Measurements from ENCODE around the gene TMEM17. TPM values are rescaled to one million over a fixed set of nuclear protein-coding genes. Genes with fewer than 3 reads are reported as not detected.

Gene TMEM17
- total RNA-seq, 4 donors from 2014 or later, result 2.1 to 6.0 (median 4.8) TPM

- Histone ChIP-seq H3K36me3 (no peaks in the 10 kb centered on the region), H3K27me3 (no peaks in the 10 kb centered on the region), H3K9me3 (no peaks in the 10 kb centered on the region), H3K4me1 (peaks cover 16 to 33% of the 10 kb centered on the region in 2 donors), H3K27ac (no peak overlapping the region), H3K4me3 (replicated peaks in 1 of 3) (no peak overlapping the region)
- intact Hi-C loops (cut with DNase I), result no loop called here
- 81 to 83% methylated on average over 3 of the region's 3 CpGs for WGBS, 2 donors
- TF ChIP-seq CTCF (IDR thresholded peaks at IDR 0.05) (no peak), POLR2A (IDR thresholded peaks at IDR 0.05) (no peak)
- DNase-seq, result no peak
These were observed 26.1 kb downstream of the TMEM17 start for GRCh38 chr2:62479917-62480316.

GRCh38 chr2:62478093-62478580, 27.9 kb downstream of the TMEM17 start:
- H3K9me3 ChIP-seq, result no peaks in the 10 kb centered on the region
- H3K4me3 ChIP-seq (replicated peaks in 1 of 3), result no peak overlapping the region
- peak in 1 of 2 donors; percentile 26 for DNase-seq
- H3K27me3 ChIP-seq, result no peaks in the 10 kb centered on the region
- peak overlapping the region; percentile 60 to 69 (median 69) for H3K27ac ChIP-seq
- WGBS, 2 donors, result 55 to 63% methylated on average over 3 of the region's 3 CpGs
- no peaks in the 10 kb centered on the region for H3K36me3 ChIP-seq
- intact Hi-C loops (cut with DNase I), result no loop called here
- TF ChIP-seq CTCF (IDR thresholded peaks at IDR 0.05) (no peak), POLR2A (IDR thresholded peaks at IDR 0.05) (no peak)
- peaks cover 14 to 44% of the 10 kb centered on the region in 2 donors for H3K4me1 ChIP-seq

GRCh38 chr2:62477573-62477972, 28.4 kb downstream of the TMEM17 start:
- Histone ChIP-seq H3K4me3 (replicated peaks in 1 of 3) (no peak overlapping the region), H3K9me3 (no peaks in the 10 kb centered on the region), H3K36me3 (no peaks in the 10 kb centered on the region), H3K4me1 (peaks cover 19 to 47% of the 10 kb centered on the region in 2 donors), H3K27ac (peak overlapping the region; percentile 60 to 69 (median 69)), H3K27me3 (no peaks in the 10 kb centered on the region)
- intact Hi-C loops (cut with DNase I), result no loop called here
- 87 to 88% methylated on average over 4 of the region's 4 CpGs for WGBS, 2 donors
- TF ChIP-seq CTCF (IDR thresholded peaks at IDR 0.05) (no peak), POLR2A (IDR thresholded peaks at IDR 0.05) (no peak)
- no peak for DNase-seq

GRCh38 chr2:62475172-62476011, 30.6 kb downstream of the TMEM17 start:
- Histone ChIP-seq H3K36me3 (no peaks in the 10 kb centered on the region), H3K4me1 (peaks cover 38 to 68% of the 10 kb centered on the region in 2 donors), H3K27me3 (no peaks in the 10 kb centered on the region), H3K4me3 (replicated peaks in 1 of 3) (peak overlapping the region in 1 of 3 donors; percentile 17), H3K9me3 (no peaks in the 10 kb centered on the region), H3K27ac (peak overlapping the region; percentile 61 to 81 (median 69))
- 4 to 32% methylated on average over 19 to 21 of the region's 21 CpGs for WGBS, 2 donors
- intact Hi-C loops (cut with DNase I), result no loop called here
- DNase-seq, result peak; percentile 81
- peak in 1 of 2 donors; percentile 3 for TF ChIP-seq POLR2A (IDR thresholded peaks at IDR 0.05)
- no peak for TF ChIP-seq CTCF (IDR thresholded peaks at IDR 0.05)

GRCh38 chr2:62474176-62474575, 31.8 kb downstream of the TMEM17 start:
- Histone ChIP-seq H3K4me3 (replicated peaks in 1 of 3) (no peak overlapping the region), H3K4me1 (peaks cover 50 to 77% of the 10 kb centered on the region in 2 donors), H3K36me3 (no peaks in the 10 kb centered on the region), H3K27ac (peak overlapping the region in 1 of 3 donors; percentile 69), H3K27me3 (no peaks in the 10 kb centered on the region), H3K9me3 (no peaks in the 10 kb centered on the region)
- intact Hi-C loops (cut with DNase I), result no loop called here
- DNase-seq, result no peak
- no peak for TF ChIP-seq CTCF (IDR thresholded peaks at IDR 0.05)
- no peak for TF ChIP-seq POLR2A (IDR thresholded peaks at IDR 0.05)
- WGBS, 2 donors, result 83 to 92% methylated on average over 4 of the region's 4 CpGs

Measured in thyroid gland (tissue), 4 donors.